H7 (cell line): ENCODE data around the gene UTP11. TPM values are rescaled to one million over a fixed set of nuclear protein-coding genes. Genes with fewer than 3 reads are reported as not detected.

Experiments
- DNase-seq: peaks from one replicate; pipeline ENCODE4 v3.0.0; 2012
- H3K27me3 ChIP-seq: 2 replicates; pipeline ENCODE4 v1.6.0; 2011; ENCODE audit warnings: mild to moderate bottlenecking, low read length; ENCODE audit not compliant: control insufficient read depth, insufficient read depth
- H3K36me3 ChIP-seq: replicated peaks from 2 replicates; pipeline ENCODE4 v1.5.1; 2011; ENCODE audit warnings: low read length; ENCODE audit not compliant: control insufficient read depth, insufficient read depth
- H3K4me3 ChIP-seq: 2 replicates; pipeline ENCODE4 v1.5.1; 2011; ENCODE audit warnings: low read depth, mild to moderate bottlenecking, control low read depth, low read length, moderate library complexity; ENCODE audit not compliant: insufficient read depth
- total RNA-seq: library from RNA; depleted of rRNA; stranded (reverse); fragments of >200 nt; shearing (Covaris generic); gene quantifications from 2 replicates; pipeline ENCODE4 v1.2.3, GENCODE V29; 2014

UTP11 gene
- total RNA-seq, 1 experiment from 2014 or later = 70.5 TPM

GRCh38 chr1:38059635-38060250, 47.2 kb downstream of the UTP11 start:
- H3K36me3 ChIP-seq = no peaks in the 10 kb centered on the region
- H3K4me3 ChIP-seq = no peak overlapping the region
- DNase-seq = no peak
- peaks cover 3% of the 10 kb centered on the region; the same call in 1 of the 2 replicates for H3K27me3 ChIP-seq

GRCh38 chr1:38060498-38060897, 48.0 kb downstream of the UTP11 start:
- no peak for DNase-seq
- Histone ChIP-seq H3K27me3 (peaks cover 5% of the 10 kb centered on the region; the same call in 1 of the 2 replicates), H3K4me3 (no peak overlapping the region), H3K36me3 (no peaks in the 10 kb centered on the region)

GRCh38 chr1:38061290-38061689, 48.8 kb downstream of the UTP11 start:
- Histone ChIP-seq H3K4me3 (no peak overlapping the region), H3K27me3 (peaks cover 5% of the 10 kb centered on the region; the same call in 1 of the 2 replicates)
- no peak for DNase-seq

GRCh38 chr1:38061883-38062328, 49.4 kb downstream of the UTP11 start:
- Histone ChIP-seq H3K27me3 (peaks cover 5% of the 10 kb centered on the region; the same call in 1 of the 2 replicates), H3K36me3 (no peaks in the 10 kb centered on the region), H3K4me3 (no peak overlapping the region)
- DNase-seq = no peak

More at GRCh38 chr1:38061290-38061689, 48.8 kb downstream of the UTP11 start:
- H3K36me3 ChIP-seq = no peaks in the 10 kb centered on the region

GRCh38 chr1:38062361-38063288, 50.1 kb downstream of the UTP11 start:
- Histone ChIP-seq H3K27me3 (peaks cover 5% of the 10 kb centered on the region; the same call in 1 of the 2 replicates), H3K4me3 (no peak overlapping the region), H3K36me3 (no peaks in the 10 kb centered on the region)
- no peak for DNase-seq

- Histone ChIP-seq H3K4me3 (no peak overlapping the region), H3K36me3 (no peaks in the 10 kb centered on the region), H3K27me3 (peaks cover 5% of the 10 kb centered on the region; the same call in 1 of the 2 replicates)
- DNase-seq = peak; percentile 79
Observed at GRCh38 chr1:38063616-38064015, 51.1 kb downstream of the UTP11 start.

GRCh38 chr1:38064197-38064903, 51.8 kb downstream of the UTP11 start:
- DNase-seq = peak; percentile 73
- no peak overlapping the region for H3K4me3 ChIP-seq
- H3K27me3 ChIP-seq = peaks cover 5% of the 10 kb centered on the region; the same call in 1 of the 2 replicates
- H3K36me3 ChIP-seq = no peaks in the 10 kb centered on the region

- Histone ChIP-seq H3K27me3 (peaks cover 5% of the 10 kb centered on the region), H3K4me3 (no peak overlapping the region), H3K36me3 (no peaks in the 10 kb centered on the region)
- DNase-seq = peak; percentile 59
Observed at GRCh38 chr1:38068220-38068979, 55.9 kb downstream of the UTP11 start.

GRCh38 chr1:38068980-38069340, 56.4 kb downstream of the UTP11 start:
- Histone ChIP-seq H3K4me3 (no peak overlapping the region), H3K27me3 (peaks cover 5% of the 10 kb centered on the region), H3K36me3 (no peaks in the 10 kb centered on the region)
- DNase-seq = no peak

GRCh38 chr1:38071312-38072256, 59.0 kb downstream of the UTP11 start:
- Histone ChIP-seq H3K27me3 (no peaks in the 10 kb centered on the region; the same call in 1 of the 2 replicates), H3K36me3 (no peaks in the 10 kb centered on the region), H3K4me3 (no peak overlapping the region)
- DNase-seq = peak; percentile 77

GRCh38 chr1:38072858-38073257, 60.3 kb downstream of the UTP11 start:
- Histone ChIP-seq H3K4me3 (no peak overlapping the region), H3K27me3 (no peaks in the 10 kb centered on the region; the same call in 1 of the 2 replicates), H3K36me3 (no peaks in the 10 kb centered on the region)
- DNase-seq = no peak

- no peaks in the 10 kb centered on the region; the same call in 1 of the 2 replicates for H3K27me3 ChIP-seq
- H3K36me3 ChIP-seq = no peaks in the 10 kb centered on the region
- no peak overlapping the region for H3K4me3 ChIP-seq
- DNase-seq = peak; percentile 54
Observed at GRCh38 chr1:38073534-38074301, 61.2 kb downstream of the UTP11 start.
